Activated T-helper 1 cell treated with anti-CD3 and anti-CD28 coated beads, Interleukin-2, amount 50 U/mL, for 16 hours (primary cell): ENCODE measurements around the gene MMP17.

Source experiments
- DNase-seq, 2 donors: peaks; one replicate each; pipeline ENCODE4 v3.0.0-alpha.2; 2020; ENCODE audit warnings: low read depth in 1 of 2, low spot score in 1 of 2

The MMP17 gene

GRCh38 chr12:131829791-131830334, 1.7 kb downstream of the MMP17 start:
- no peak for DNase-seq

- DNase-seq: no peak
Observed at GRCh38 chr12:131830335-131830913, 2.2 kb downstream of the MMP17 start.

GRCh38 chr12:131830914-131831571, 2.9 kb downstream of the MMP17 start:
- DNase-seq: no peak

GRCh38 chr12:131831635-131832041, 3.4 kb downstream of the MMP17 start:
- no peak for DNase-seq

- no peak for DNase-seq
Observed at GRCh38 chr12:131832321-131833231, 4.4 kb downstream of the MMP17 start.

- no peak for DNase-seq
Observed at GRCh38 chr12:131833288-131833895, 5.2 kb downstream of the MMP17 start.

- no peak for DNase-seq
Observed at GRCh38 chr12:131833896-131834641, 5.9 kb downstream of the MMP17 start.

GRCh38 chr12:131834798-131835615, 6.8 kb downstream of the MMP17 start:
- no peak for DNase-seq

- no peak for DNase-seq
Observed at GRCh38 chr12:131835616-131836171, 7.5 kb downstream of the MMP17 start.

- DNase-seq: no peak
Observed at GRCh38 chr12:131836193-131836592, 8.0 kb downstream of the MMP17 start.

- DNase-seq: no peak
Observed at GRCh38 chr12:131836714-131837397, 8.7 kb downstream of the MMP17 start.

GRCh38 chr12:131840643-131841416, 12.6 kb downstream of the MMP17 start:
- DNase-seq: no peak

GRCh38 chr12:131841547-131841946, 13.4 kb downstream of the MMP17 start:
- no peak for DNase-seq

GRCh38 chr12:131842169-131842568, 14.0 kb downstream of the MMP17 start:
- no peak for DNase-seq

- DNase-seq: no peak
Observed at GRCh38 chr12:131843527-131843926, 15.3 kb downstream of the MMP17 start.

GRCh38 chr12:131844140-131844539, 15.9 kb downstream of the MMP17 start:
- DNase-seq: no peak

- no peak for DNase-seq
Observed at GRCh38 chr12:131844656-131845055, 16.5 kb downstream of the MMP17 start.

- no peak for DNase-seq
Observed at GRCh38 chr12:131845121-131845520, 16.9 kb downstream of the MMP17 start.
